ENCODE measurements around the gene NIPBL.
"Not testable (repeated sequence)": the region's sequence is repeated elsewhere in the genome, so short reads cannot be mapped to it uniquely, and the experiment has no call there.

DNA sequence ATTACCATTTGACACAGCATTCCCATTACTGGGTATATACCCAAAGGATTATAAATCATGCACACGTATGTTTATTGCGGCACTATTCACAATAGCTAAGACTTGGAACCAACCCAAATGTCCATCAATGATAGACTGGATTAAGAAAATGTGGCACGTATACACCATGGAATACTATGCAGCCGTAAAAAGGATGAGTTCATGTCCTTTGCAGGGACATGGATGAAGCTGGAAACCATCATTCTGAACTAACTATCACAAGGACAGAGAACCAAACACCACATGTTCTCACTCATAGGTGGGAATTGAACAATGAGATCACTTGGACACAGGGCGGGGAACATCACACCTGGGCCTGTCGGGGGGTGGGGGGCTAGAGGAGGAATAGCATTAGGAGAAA lies 23.7 kb upstream of the NIPBL start:
- not testable (repeated sequence) for TF ChIP-seq EZH2, CTCF, EZH2phosphoT487 (IDR thresholded peaks at IDR 0.05)
